Measurements from ENCODE around the gene TP53I3. TPM values are rescaled to one million over a fixed set of nuclear protein-coding genes. Genes with fewer than 3 reads are reported as not detected.

Gene TP53I3
- total RNA-seq, 1 experiment from 2014 or later, result 13.9 TPM

DNA sequence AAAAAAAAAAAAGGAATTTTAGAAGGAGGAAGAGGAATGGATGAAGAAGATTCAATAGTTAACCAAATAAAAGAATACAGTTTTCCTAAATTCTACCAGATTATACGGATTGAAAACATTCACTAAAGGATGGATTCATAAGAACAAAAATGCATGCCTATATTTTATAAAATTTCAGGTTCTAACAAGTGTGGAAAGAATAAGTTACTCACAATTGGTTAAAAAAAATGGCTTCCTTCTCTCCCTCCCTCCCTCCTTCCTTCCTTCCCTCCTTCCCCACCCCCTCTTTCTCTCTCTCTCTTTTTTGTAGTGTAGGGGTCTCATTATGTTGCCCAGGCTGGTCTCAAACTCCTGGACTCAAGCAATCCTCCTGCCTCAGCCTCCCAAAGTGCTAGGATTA, 1.6 kb upstream of the TP53I3 start:
- no peak overlapping the region for H3K4me3 Mint-ChIP-seq (ENCODE audit: low read depth, unreplicated experiment)
- no peak overlapping the region for H3K27ac Mint-ChIP-seq (ENCODE audit: unreplicated experiment)
- TF ChIP-seq, protein P1, sequence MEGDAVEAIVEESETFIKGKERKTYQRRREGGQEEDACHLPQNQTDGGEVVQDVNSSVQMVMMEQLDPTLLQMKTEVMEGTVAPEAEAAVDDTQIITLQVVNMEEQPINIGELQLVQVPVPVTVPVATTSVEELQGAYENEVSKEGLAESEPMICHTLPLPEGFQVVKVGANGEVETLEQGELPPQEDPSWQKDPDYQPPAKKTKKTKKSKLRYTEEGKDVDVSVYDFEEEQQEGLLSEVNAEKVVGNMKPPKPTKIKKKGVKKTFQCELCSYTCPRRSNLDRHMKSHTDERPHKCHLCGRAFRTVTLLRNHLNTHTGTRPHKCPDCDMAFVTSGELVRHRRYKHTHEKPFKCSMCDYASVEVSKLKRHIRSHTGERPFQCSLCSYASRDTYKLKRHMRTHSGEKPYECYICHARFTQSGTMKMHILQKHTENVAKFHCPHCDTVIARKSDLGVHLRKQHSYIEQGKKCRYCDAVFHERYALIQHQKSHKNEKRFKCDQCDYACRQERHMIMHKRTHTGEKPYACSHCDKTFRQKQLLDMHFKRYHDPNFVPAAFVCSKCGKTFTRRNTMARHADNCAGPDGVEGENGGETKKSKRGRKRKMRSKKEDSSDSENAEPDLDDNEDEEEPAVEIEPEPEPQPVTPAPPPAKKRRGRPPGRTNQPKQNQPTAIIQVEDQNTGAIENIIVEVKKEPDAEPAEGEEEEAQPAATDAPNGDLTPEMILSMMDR (IDR thresholded peaks at IDR 0.05; ENCODE audit: unreplicated experiment), result no peak
- intact Hi-C loops (cut with micrococcal nuclease; ENCODE audit: unreplicated experiment), result no loop called here
- CTCF ChIA-PET, result interaction anchor here (0.7 kb wide), 2 partner anchors 21 to 1330 kb away, joined by 3 to 4 read pairs; no protein-coding TSS in a partner anchor
- peaks cover 34% of the 10 kb centered on the region for H3K36me3 Mint-ChIP-seq (ENCODE audit: insufficient read depth, unreplicated experiment)
- H3K27me3 Mint-ChIP-seq (ENCODE audit: unreplicated experiment), result no peaks in the 10 kb centered on the region
- H3K4me1 Mint-ChIP-seq (ENCODE audit: low read depth, unreplicated experiment), result peaks cover 10% of the 10 kb centered on the region
- no peaks in the 10 kb centered on the region for H3K9me3 Mint-ChIP-seq (ENCODE audit: low read depth, unreplicated experiment)
- DNase-seq, result no peak
- BruUV-seq (replicated peaks), result no TSS peak

DNA sequence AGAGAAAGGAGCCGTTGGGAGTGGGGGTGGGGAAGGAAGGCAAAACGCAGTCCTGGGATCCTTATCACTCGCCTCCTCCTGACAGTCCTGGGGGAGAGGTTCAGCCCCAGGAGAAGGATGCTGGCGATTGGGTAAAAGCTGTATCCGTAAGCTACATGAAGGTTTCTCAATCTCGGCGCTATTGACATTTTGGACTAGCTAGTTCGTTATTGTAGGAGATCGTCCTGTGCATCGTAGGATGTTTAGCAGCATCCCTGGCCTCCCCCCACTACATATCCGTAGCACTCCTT, 511 bp upstream of the TP53I3 start:
- no peaks in the 10 kb centered on the region for H3K9me3 Mint-ChIP-seq (ENCODE audit: low read depth, unreplicated experiment)
- H3K4me1 Mint-ChIP-seq (ENCODE audit: low read depth, unreplicated experiment), result peaks cover 10% of the 10 kb centered on the region
- TF ChIP-seq, protein P1 (IDR thresholded peaks at IDR 0.05; ENCODE audit: unreplicated experiment), result no peak
- no peaks in the 10 kb centered on the region for H3K27me3 Mint-ChIP-seq (ENCODE audit: unreplicated experiment)
- no TSS peak for BruUV-seq (replicated peaks)
- peak overlapping the region; percentile 80 for H3K27ac Mint-ChIP-seq (ENCODE audit: unreplicated experiment)
- DNase-seq, result no peak
- H3K4me3 Mint-ChIP-seq (ENCODE audit: low read depth, unreplicated experiment), result peak overlapping the region; percentile 86
- CTCF ChIA-PET, result interaction anchor here (1.7 to 2.0 kb wide), 5 partner anchors 9 to 260 kb away, joined by 5 to 15 read pairs (median 13); partner anchors contain the start of genes ATAD2B, FAM228B, PFN4 and SF3B6
- H3K36me3 Mint-ChIP-seq (ENCODE audit: insufficient read depth, unreplicated experiment), result peaks cover 35% of the 10 kb centered on the region
- intact Hi-C loops (cut with micrococcal nuclease; ENCODE audit: unreplicated experiment), result no loop called here

DNA sequence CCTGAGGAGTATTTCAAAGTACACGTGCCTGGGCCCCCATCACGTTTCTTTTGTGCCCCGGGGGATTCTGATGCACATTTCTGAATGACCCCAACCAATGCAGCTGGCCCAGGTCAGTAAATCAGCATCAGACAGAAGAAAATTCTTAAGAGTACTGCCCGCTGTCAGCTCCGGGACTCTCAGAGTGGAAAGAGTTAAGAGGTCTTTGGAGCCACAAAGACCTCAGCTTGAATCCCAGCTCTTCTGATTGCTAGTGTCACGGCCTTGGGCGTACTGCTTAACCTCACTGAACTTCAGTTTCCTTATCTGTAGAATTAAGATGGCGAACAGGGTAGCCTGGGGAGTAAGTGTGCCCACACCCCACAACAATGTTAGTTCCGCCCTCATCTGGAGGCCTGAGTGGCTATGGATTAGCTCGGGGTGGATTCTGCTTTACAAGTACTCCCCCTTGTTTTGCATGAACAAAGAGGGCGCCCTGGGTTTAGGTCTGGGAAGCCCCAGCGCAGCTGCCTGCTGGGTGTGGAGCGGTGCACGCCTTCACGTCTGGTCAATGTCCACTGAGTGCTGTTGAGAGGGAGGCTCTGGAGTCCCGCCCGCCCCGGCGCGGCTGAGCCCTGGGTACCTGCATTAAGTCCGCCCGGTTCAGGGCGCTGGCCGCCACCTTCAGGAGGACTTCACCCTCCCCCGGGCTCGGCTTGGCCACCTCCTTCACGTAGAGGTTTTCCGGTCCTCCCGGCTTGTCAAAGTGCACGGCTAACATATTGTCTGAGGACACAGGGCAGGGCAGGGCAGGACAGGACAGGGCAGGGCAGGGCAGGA, 858 bp downstream of the TP53I3 start:
- CTCF ChIA-PET, result interaction anchor here (0.5 to 2.0 kb wide), 12 partner anchors 7 to 355 kb away, joined by 3 to 15 read pairs (median 4); partner anchors contain the start of genes ATAD2B, FAM228B, PFN4 and SF3B6
- TSS peak; percentile 40 for BruUV-seq (replicated peaks)
- DNase-seq, result peak; percentile 81

DNA sequence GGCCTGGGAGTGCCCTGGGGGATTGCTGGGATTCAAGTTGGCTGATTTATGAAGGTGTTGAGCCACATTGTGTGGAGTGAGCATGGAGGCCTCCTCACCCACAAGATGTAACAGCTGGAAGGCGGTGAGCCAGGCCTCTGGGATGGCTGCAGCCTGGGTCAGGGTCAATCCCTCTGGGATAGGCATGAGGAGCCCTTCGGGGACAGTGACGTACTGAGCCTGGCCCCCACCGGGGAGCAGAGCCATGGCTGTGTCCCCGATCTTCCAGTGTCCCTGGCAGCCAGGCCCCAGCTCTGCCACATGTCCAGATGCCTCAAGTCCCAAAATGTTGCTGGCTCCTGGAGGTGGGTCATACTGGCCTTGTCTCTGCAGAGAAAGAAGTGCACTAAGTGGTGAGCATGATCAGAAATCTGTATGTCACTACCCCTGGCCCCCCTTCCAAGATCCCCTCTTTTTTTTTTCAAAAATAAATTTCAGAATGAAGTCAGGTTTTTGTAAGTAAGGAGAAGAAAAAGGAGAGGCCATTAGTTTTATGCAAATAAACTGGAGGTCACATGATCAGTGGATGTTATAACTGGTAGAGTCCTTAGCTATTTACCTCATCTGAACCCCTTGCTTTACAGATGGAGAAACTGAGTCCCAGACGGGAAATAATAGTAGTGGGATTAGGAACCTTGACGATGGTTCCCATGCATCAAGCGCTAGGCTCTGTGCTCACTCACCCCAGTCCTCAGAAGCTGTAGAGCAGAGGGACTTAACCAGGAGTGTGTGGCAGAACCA, 1.7 kb downstream of the TP53I3 start:
- CTCF ChIA-PET, result interaction anchor here (0.5 to 2.0 kb wide), 6 partner anchors 39 to 355 kb away, joined by 3 to 14 read pairs (median 4); partner anchors contain the start of genes FAM228B and PFN4
- BruUV-seq (replicated peaks), result no TSS peak
- Mint-ChIP-seq H3K27ac (ENCODE audit: unreplicated experiment) (no peak overlapping the region), H3K9me3 (ENCODE audit: low read depth, unreplicated experiment) (no peaks in the 10 kb centered on the region), H3K36me3 (ENCODE audit: insufficient read depth, unreplicated experiment) (peaks cover 44% of the 10 kb centered on the region), H3K4me1 (ENCODE audit: low read depth, unreplicated experiment) (peaks cover 10% of the 10 kb centered on the region), H3K4me3 (ENCODE audit: low read depth, unreplicated experiment) (peak overlapping the region; percentile 86), H3K27me3 (ENCODE audit: unreplicated experiment) (no peaks in the 10 kb centered on the region)
- TF ChIP-seq, protein P1 (IDR thresholded peaks at IDR 0.05; ENCODE audit: unreplicated experiment), result no peak
- intact Hi-C loops (cut with micrococcal nuclease; ENCODE audit: unreplicated experiment), result no loop called here
- DNase-seq, result no peak

More for the DNA sequence above, 858 bp downstream of the TP53I3 start:
- Mint-ChIP-seq H3K9me3 (ENCODE audit: low read depth, unreplicated experiment) (no peaks in the 10 kb centered on the region), H3K27ac (ENCODE audit: unreplicated experiment) (peak overlapping the region; percentile 80), H3K4me1 (ENCODE audit: low read depth, unreplicated experiment) (peaks cover 10% of the 10 kb centered on the region), H3K27me3 (ENCODE audit: unreplicated experiment) (no peaks in the 10 kb centered on the region), H3K36me3 (ENCODE audit: insufficient read depth, unreplicated experiment) (peaks cover 40% of the 10 kb centered on the region), H3K4me3 (ENCODE audit: low read depth, unreplicated experiment) (peak overlapping the region; percentile 86)
- intact Hi-C loops (cut with micrococcal nuclease; ENCODE audit: unreplicated experiment), result loop anchor here (1.0 kb wide), 2 partner anchors 95 to 259 kb away; no protein-coding TSS in a partner anchor
- TF ChIP-seq, protein P1 (IDR thresholded peaks at IDR 0.05; ENCODE audit: unreplicated experiment), result no peak
